Measurements from ENCODE around the gene GULP1.

GULP1 gene

GRCh38 chr2:188434018-188434417 lies 142.3 kb downstream of the GULP1 start:
- TF ChIP-seq POLR2AphosphoS5 (IDR thresholded peaks at IDR 0.05; ENCODE audit: low read depth, low read length) = no peak
- TF ChIP-seq, protein P1, sequence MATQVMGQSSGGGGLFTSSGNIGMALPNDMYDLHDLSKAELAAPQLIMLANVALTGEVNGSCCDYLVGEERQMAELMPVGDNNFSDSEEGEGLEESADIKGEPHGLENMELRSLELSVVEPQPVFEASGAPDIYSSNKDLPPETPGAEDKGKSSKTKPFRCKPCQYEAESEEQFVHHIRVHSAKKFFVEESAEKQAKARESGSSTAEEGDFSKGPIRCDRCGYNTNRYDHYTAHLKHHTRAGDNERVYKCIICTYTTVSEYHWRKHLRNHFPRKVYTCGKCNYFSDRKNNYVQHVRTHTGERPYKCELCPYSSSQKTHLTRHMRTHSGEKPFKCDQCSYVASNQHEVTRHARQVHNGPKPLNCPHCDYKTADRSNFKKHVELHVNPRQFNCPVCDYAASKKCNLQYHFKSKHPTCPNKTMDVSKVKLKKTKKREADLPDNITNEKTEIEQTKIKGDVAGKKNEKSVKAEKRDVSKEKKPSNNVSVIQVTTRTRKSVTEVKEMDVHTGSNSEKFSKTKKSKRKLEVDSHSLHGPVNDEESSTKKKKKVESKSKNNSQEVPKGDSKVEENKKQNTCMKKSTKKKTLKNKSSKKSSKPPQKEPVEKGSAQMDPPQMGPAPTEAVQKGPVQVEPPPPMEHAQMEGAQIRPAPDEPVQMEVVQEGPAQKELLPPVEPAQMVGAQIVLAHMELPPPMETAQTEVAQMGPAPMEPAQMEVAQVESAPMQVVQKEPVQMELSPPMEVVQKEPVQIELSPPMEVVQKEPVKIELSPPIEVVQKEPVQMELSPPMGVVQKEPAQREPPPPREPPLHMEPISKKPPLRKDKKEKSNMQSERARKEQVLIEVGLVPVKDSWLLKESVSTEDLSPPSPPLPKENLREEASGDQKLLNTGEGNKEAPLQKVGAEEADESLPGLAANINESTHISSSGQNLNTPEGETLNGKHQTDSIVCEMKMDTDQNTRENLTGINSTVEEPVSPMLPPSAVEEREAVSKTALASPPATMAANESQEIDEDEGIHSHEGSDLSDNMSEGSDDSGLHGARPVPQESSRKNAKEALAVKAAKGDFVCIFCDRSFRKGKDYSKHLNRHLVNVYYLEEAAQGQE (IDR thresholded peaks at IDR 0.05; ENCODE audit: insufficient read depth in 1 of 2, low read depth in 2 of 2, low read length in 2 of 2) = no peak
- TF ChIP-seq SIN3A (IDR thresholded peaks at IDR 0.05; ENCODE audit: borderline replicate concordance, insufficient read depth, low read length) = no peak
- no peak for TF ChIP-seq TAF1 (IDR thresholded peaks at IDR 0.05; ENCODE audit: borderline replicate concordance, insufficient read depth, low read length)
- TF ChIP-seq FOXP2 (optimal IDR thresholded peaks at IDR 0.05; ENCODE audit: borderline replicate concordance, extremely low read depth, extremely low read length, insufficient read depth) = no peak

- TF ChIP-seq POLR2AphosphoS5 (IDR thresholded peaks at IDR 0.05; ENCODE audit: low read depth, low read length) (no peak), TAF1 (IDR thresholded peaks at IDR 0.05; ENCODE audit: borderline replicate concordance, insufficient read depth, low read length) (no peak), FOXP2 (optimal IDR thresholded peaks at IDR 0.05; ENCODE audit: borderline replicate concordance, extremely low read depth, extremely low read length, insufficient read depth) (no peak), SIN3A (IDR thresholded peaks at IDR 0.05; ENCODE audit: borderline replicate concordance, insufficient read depth, low read length) (no peak)
- TF ChIP-seq, protein P1 (IDR thresholded peaks at IDR 0.05; ENCODE audit: insufficient read depth in 1 of 2, low read depth in 2 of 2, low read length in 2 of 2) = no peak
Measured at GRCh38 chr2:188435115-188435514, 143.4 kb downstream of the GULP1 start.

DNA sequence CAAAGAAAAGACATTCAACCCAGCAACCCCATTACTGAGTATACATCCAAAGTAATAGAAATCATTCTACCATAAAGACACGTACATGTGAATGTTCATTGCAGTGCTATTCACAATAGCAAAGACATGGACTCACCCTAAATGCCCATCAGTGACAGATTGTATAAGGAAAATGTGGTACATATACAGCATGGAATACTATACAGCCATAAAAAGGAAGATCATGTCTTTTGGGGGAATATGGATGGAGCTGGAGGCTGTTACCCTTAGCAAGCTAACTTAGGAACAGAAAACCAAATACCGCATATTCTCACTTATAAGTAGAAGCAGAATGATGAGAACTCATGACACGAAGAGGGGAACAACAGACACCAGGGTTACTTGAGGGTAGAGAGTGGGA lies 145.9 kb downstream of the GULP1 start:
- no peak for TF ChIP-seq POLR2AphosphoS5 (IDR thresholded peaks at IDR 0.05; ENCODE audit: low read depth, low read length)
- TF ChIP-seq, protein P1 (IDR thresholded peaks at IDR 0.05; ENCODE audit: insufficient read depth in 1 of 2, low read depth in 2 of 2, low read length in 2 of 2) = no peak
- no peak for TF ChIP-seq FOXP2 (optimal IDR thresholded peaks at IDR 0.05; ENCODE audit: borderline replicate concordance, extremely low read depth, extremely low read length, insufficient read depth)
- TF ChIP-seq TAF1 (IDR thresholded peaks at IDR 0.05; ENCODE audit: borderline replicate concordance, insufficient read depth, low read length) = no peak
- TF ChIP-seq SIN3A (IDR thresholded peaks at IDR 0.05; ENCODE audit: borderline replicate concordance, insufficient read depth, low read length) = no peak

DNA sequence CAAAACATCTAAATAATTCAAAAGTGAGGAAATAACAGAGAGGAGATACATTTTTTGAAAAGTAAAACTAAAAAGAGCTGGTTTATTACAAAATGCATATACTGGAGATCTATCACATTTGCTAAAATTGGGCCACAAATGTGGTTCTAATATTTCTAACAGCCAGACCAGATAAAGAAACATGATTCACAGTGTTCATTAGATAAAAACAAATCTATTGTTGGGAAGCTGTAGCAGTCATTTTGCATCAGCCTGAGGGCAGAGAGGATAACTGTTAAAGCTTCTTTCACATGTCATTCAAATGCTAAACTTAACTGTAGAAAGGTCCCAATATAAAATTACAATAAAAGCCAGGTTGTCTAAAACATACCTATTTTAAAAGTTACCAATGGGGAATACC lies 148.3 kb downstream of the GULP1 start:
- no peak for TF ChIP-seq SIN3A (IDR thresholded peaks at IDR 0.05; ENCODE audit: borderline replicate concordance, insufficient read depth, low read length)
- TF ChIP-seq POLR2AphosphoS5 (IDR thresholded peaks at IDR 0.05; ENCODE audit: low read depth, low read length) = no peak
- TF ChIP-seq, protein P1 (IDR thresholded peaks at IDR 0.05; ENCODE audit: insufficient read depth in 1 of 2, low read depth in 2 of 2, low read length in 2 of 2) = no peak
- TF ChIP-seq FOXP2 (optimal IDR thresholded peaks at IDR 0.05; ENCODE audit: borderline replicate concordance, extremely low read depth, extremely low read length, insufficient read depth) = no peak
- TF ChIP-seq TAF1 (IDR thresholded peaks at IDR 0.05; ENCODE audit: borderline replicate concordance, insufficient read depth, low read length) = no peak

DNA sequence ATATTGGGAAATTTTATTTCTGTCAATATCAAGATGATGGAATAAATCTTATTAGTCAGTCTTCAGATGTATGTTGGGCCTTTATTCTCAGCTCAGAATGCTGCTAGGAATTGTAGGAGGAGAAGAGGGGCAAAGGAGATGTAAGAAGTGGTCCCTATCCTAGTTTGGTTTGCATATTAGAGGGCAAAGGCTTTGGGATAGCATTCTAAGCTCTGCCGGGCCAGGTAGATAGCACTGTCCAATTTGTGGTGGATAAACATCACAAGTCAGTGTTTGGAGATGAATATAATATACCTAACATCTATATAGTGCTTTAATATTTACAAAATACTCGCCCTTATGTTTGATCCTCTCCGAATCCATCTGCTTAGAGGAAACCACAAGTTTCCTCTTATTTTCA lies 149.2 kb downstream of the GULP1 start:
- TF ChIP-seq, protein P1 (IDR thresholded peaks at IDR 0.05; ENCODE audit: insufficient read depth in 1 of 2, low read depth in 2 of 2, low read length in 2 of 2) = no peak
- TF ChIP-seq TAF1 (IDR thresholded peaks at IDR 0.05; ENCODE audit: borderline replicate concordance, insufficient read depth, low read length) = no peak
- TF ChIP-seq POLR2AphosphoS5 (IDR thresholded peaks at IDR 0.05; ENCODE audit: low read depth, low read length) = no peak
- no peak for TF ChIP-seq FOXP2 (optimal IDR thresholded peaks at IDR 0.05; ENCODE audit: borderline replicate concordance, extremely low read depth, extremely low read length, insufficient read depth)
- no peak for TF ChIP-seq SIN3A (IDR thresholded peaks at IDR 0.05; ENCODE audit: borderline replicate concordance, insufficient read depth, low read length)
